Keratinocyte (primary cell): ENCODE results near the gene CACNA1B. TPM values are rescaled to one million over a fixed set of nuclear protein-coding genes. Genes with fewer than 3 reads are reported as not detected.

Experiments used
- DNase-seq: peaks from one replicate; pipeline ENCODE4 v3.0.0-alpha.2; 2011; ENCODE audit warnings: low read depth, missing footprints, low spot score
- FAIRE-seq: peaks from 2 replicates; lab custom pipeline; 2011; peaks lifted over from hg19 to GRCh38; lab: Jason Lieb, UNC
- H2AFZ ChIP-seq: 2 replicates; pipeline ENCODE4 v1.6.0; 2012; ENCODE audit warnings: low read length, control low read depth, inconsistent platforms; ENCODE audit not compliant: control insufficient read depth
- H3K27ac ChIP-seq: 2 replicates; pipeline ENCODE4 v1.5.1; 2011; ENCODE audit warnings: low read length; ENCODE audit not compliant: control insufficient read depth, insufficient read depth
- H3K27me3 ChIP-seq: 3 replicates; pipeline ENCODE4 v1.6.0; 2011; ENCODE audit warnings: low read length; ENCODE audit not compliant: control insufficient read depth, insufficient read depth; ENCODE audit errors: extremely low read depth
- H3K36me3 ChIP-seq, 2 experiments: 2 replicates in 1 of 2; 3 replicates in 1 of 2; pipeline ENCODE4 v1.5.1; 2011; ENCODE audit warnings: low read length in 2 of 2, mild to moderate bottlenecking in 1 of 2; ENCODE audit not compliant: control insufficient read depth in 2 of 2, insufficient read depth in 2 of 2; ENCODE audit errors: extremely low read depth in 1 of 2
- H3K4me1 ChIP-seq: 3 replicates; pipeline ENCODE4 v1.5.1; 2011; ENCODE audit warnings: low read length; ENCODE audit not compliant: control insufficient read depth, insufficient read depth; ENCODE audit errors: extremely low read depth
- H3K4me2 ChIP-seq: 3 replicates; pipeline ENCODE4 v1.6.0; 2011; ENCODE audit warnings: low read depth, low read length; ENCODE audit not compliant: control insufficient read depth, insufficient read depth; ENCODE audit errors: extremely low read depth
- H3K4me3 ChIP-seq, 3 experiments: fragments of 200-600 bp in 1 of 3; sonication (generic) in 1 of 3; 2 replicates in 2 of 3; 3 replicates in 1 of 3; pipeline ENCODE4 v1.5.1; 2011 to 2016; ENCODE audit warnings: low read length in 3 of 3, mild to moderate bottlenecking in 3 of 3, control low read depth in 2 of 3, inconsistent platforms in 1 of 3, low read depth in 1 of 3, mixed read lengths in 1 of 3, mixed run types in 1 of 3, moderate library complexity in 1 of 3; ENCODE audit not compliant: control insufficient read depth in 2 of 3, insufficient read depth in 2 of 3; ENCODE audit errors: extremely low read depth in 1 of 3
- H3K79me2 ChIP-seq: 2 replicates; pipeline ENCODE4 v1.6.0; 2012; ENCODE audit warnings: low read length; ENCODE audit not compliant: control insufficient read depth, insufficient read depth
- H3K9ac ChIP-seq: 3 replicates; pipeline ENCODE4 v1.6.0; 2011; ENCODE audit warnings: low read length; ENCODE audit not compliant: control insufficient read depth, insufficient read depth; ENCODE audit errors: extremely low read depth
- H3K9me1 ChIP-seq: 3 replicates; pipeline ENCODE4 v1.6.0; 2011; ENCODE audit warnings: low read length; ENCODE audit not compliant: control insufficient read depth, insufficient read depth; ENCODE audit errors: extremely low read depth
- H3K9me3 ChIP-seq: 2 replicates; pipeline ENCODE4 v1.5.1; 2012; ENCODE audit warnings: low read depth, low read length; ENCODE audit not compliant: control insufficient read depth
- H4K20me1 ChIP-seq: 3 replicates; pipeline ENCODE4 v1.6.0; 2011; ENCODE audit warnings: low read length; ENCODE audit not compliant: control insufficient read depth, insufficient read depth; ENCODE audit errors: extremely low read depth
- CTCF ChIP-seq, 3 experiments: IDR thresholded peaks in 1 of 3; conservative IDR thresholded peaks in 1 of 3; optimal IDR thresholded peaks in 1 of 3; 2 replicates in 2 of 3; 3 replicates in 1 of 3; pipeline versions ENCODE3 to v1.5.1; 2011; ENCODE audit warnings: low read length in 3 of 3, mild to moderate bottlenecking in 3 of 3, moderate library complexity in 2 of 3, control low read depth in 1 of 3, inconsistent platforms in 1 of 3; ENCODE audit not compliant: insufficient read depth in 2 of 3; ENCODE audit errors: extremely low read depth in 1 of 3
- EZH2 ChIP-seq: IDR thresholded peaks from one replicate; pipeline ENCODE4 v1.6.1; 2012; ENCODE audit warnings: inconsistent platforms, mild to moderate bottlenecking, low read length, moderate library complexity
- dilution Hi-C: fragments of 300-500 bp; cut with MboI; formaldehyde crosslinking; loops from one replicate; pipeline ENCODE4 v1.7.0; 2020; ENCODE audit warnings: low sequenced_read_pairs; ENCODE audit not compliant: extremely low pct_ligation_motif_present
- polyA plus RNA-seq, 5 experiments: library from polyadenylated mRNA; depleted of rRNA in 3 of 5; stranded (reverse) in 3 of 5; stranded (forward) in 1 of 5; unstranded in 1 of 5; fragments of >200 nt; gene quantifications; 1 replicate in 1 of 5; 2 replicates in 3 of 5; 3 replicates in 1 of 5; pipeline versions ENCODE4 v1.2.1 to v1.2.3, GENCODE V29; 2011 to 2012; ENCODE audit warnings: missing spikeins in 2 of 5, low read depth in 1 of 5, low replicate concordance in 1 of 5

Gene CACNA1B
- polyA plus RNA-seq, 1 donor (not counting 4 experiments of a cell fraction or from before 2014, with no cell fraction given) = 0.01 TPM

- DNase-seq (no peak), FAIRE-seq (no peak)
- H4K20me1 ChIP-seq = no peaks in the 10 kb centered on the region
- no peak overlapping the region for H3K27ac ChIP-seq
- no peaks in the 10 kb centered on the region for H3K9me1 ChIP-seq
- H3K36me3 ChIP-seq = no peaks in the 10 kb centered on the region
- no peak overlapping the region for H3K4me3 ChIP-seq
- no peak overlapping the region for H3K9ac ChIP-seq
- H2AFZ ChIP-seq = no peak overlapping the region
- no peaks in the 10 kb centered on the region for H3K4me1 ChIP-seq
- no peak for TF ChIP-seq EZH2
- no peak for TF ChIP-seq CTCF (optimal IDR thresholded peaks at IDR 0.05 in 1 of 3, IDR thresholded peaks at IDR 0.05 in 1 of 3, conservative IDR thresholded peaks at IDR 0.05 in 1 of 3; ENCODE audit: extremely low read depth in 1 of 3, insufficient read depth in 2 of 3, low read length in 3 of 3)
- dilution Hi-C loops = no loop called here
- no peaks in the 10 kb centered on the region for H3K79me2 ChIP-seq
- H3K27me3 ChIP-seq = no peaks in the 10 kb centered on the region
- no peak overlapping the region for H3K4me2 ChIP-seq
- no peaks in the 10 kb centered on the region for H3K9me3 ChIP-seq
Observed at GRCh38 chr9:138094028-138094427, 216.4 kb downstream of the CACNA1B start.

GRCh38 chr9:138095813-138096518 is 218.4 kb downstream of the CACNA1B start:
- DNase-seq = no peak
- TF ChIP-seq CTCF (optimal IDR thresholded peaks at IDR 0.05 in 1 of 3, IDR thresholded peaks at IDR 0.05 in 1 of 3, conservative IDR thresholded peaks at IDR 0.05 in 1 of 3; ENCODE audit: extremely low read depth in 1 of 3, insufficient read depth in 2 of 3, low read length in 3 of 3) = no peak
- no peak for TF ChIP-seq EZH2
- dilution Hi-C loops = no loop called here

More at GRCh38 chr9:138095813-138096518, 218.4 kb downstream of the CACNA1B start:
- Histone ChIP-seq H3K4me1 (no peaks in the 10 kb centered on the region), H3K9me3 (peaks cover 2% of the 10 kb centered on the region), H3K27ac (no peak overlapping the region), H3K9me1 (no peaks in the 10 kb centered on the region), H3K79me2 (no peaks in the 10 kb centered on the region), H4K20me1 (no peaks in the 10 kb centered on the region), H3K4me3 (no peak overlapping the region), H2AFZ (no peak overlapping the region), H3K9ac (no peak overlapping the region), H3K36me3 (no peaks in the 10 kb centered on the region), H3K27me3 (no peaks in the 10 kb centered on the region), H3K4me2 (no peak overlapping the region)
- no peak for FAIRE-seq
